Vagina (tissue), 2 donors: ENCODE measurements around the gene PPFIBP1. TPM values are rescaled to one million over a fixed set of nuclear protein-coding genes. Genes with fewer than 3 reads are reported as not detected.

Experiments used
- DNase-seq, 2 donors: peaks; one replicate each; pipeline ENCODE4 v3.0.0-alpha.2; 2017; ENCODE audit errors: extremely low spot score in 2 of 2
- H3K27ac ChIP-seq: fragments of 200-600 bp; sonication (generic); one replicate; pipeline ENCODE4 v1.5.1; 2019
- H3K27me3 ChIP-seq: fragments of 200-600 bp; sonication (generic); one replicate; pipeline ENCODE4 v1.5.1; 2019
- H3K36me3 ChIP-seq, 2 donors: fragments of 200-600 bp; sonication (generic); one replicate each; pipeline ENCODE4 v1.5.1; 2017 to 2019
- H3K4me1 ChIP-seq: fragments of 200-600 bp; sonication (generic); one replicate; pipeline ENCODE4 v1.5.1; 2019
- H3K4me3 ChIP-seq, 2 donors: fragments of 200-600 bp; sonication (generic); 1 replicate in 1 of 2; 2 replicates in 1 of 2; pipeline ENCODE4 v1.5.1; 2016 to 2019
- H3K9me3 ChIP-seq: fragments of 200-600 bp; sonication (generic); one replicate; pipeline ENCODE4 v1.5.1; 2019
- CTCF ChIP-seq, 3 experiments: fragments of 450-650 bp in 2 of 3; fragments of 200-600 bp in 1 of 3; sonication (generic) in 1 of 3; IDR thresholded peaks; one replicate each; pipeline ENCODE4 v1.5.1; 2017 to 2019; ENCODE audit warnings: antibody characterized with exemption in 3 of 3, mild to moderate bottlenecking in 2 of 3, moderate library complexity in 2 of 3
- POLR2A ChIP-seq, 2 donors: fragments of 450-650 bp; IDR thresholded peaks; one replicate each; pipeline ENCODE4 v1.6.1; 2017; ENCODE audit warnings: antibody characterized with exemption in 2 of 2, mild to moderate bottlenecking in 2 of 2, moderate library complexity in 2 of 2
- POLR2AphosphoS5 ChIP-seq, 2 donors: sonication (generic); formaldehyde crosslinking; IDR thresholded peaks; one replicate each; pipeline ENCODE4 v1.9.0; 2017; ENCODE audit warnings: antibody characterized with exemption in 2 of 2, mild to moderate bottlenecking in 2 of 2, low read depth in 1 of 2; ENCODE audit not compliant: insufficient read depth in 1 of 2
- intact Hi-C: fragments of 100-400 bp; cut with DNase I; formaldehyde crosslinking; loops from one replicate; pipeline ENCODE4 v1.15.1; 2023
- total RNA-seq: library from RNA; depleted of rRNA; stranded (reverse); fragments of >200 nt; gene quantifications from one replicate; pipeline ENCODE4 v1.2.3, GENCODE V29; 2016

Gene PPFIBP1
- total RNA-seq, 1 donor from 2014 or later, result 101 TPM

- peaks cover 96% of the 10 kb centered on the region for H3K4me1 ChIP-seq
- no peaks in the 10 kb centered on the region for H3K9me3 ChIP-seq
- H3K36me3 ChIP-seq, result no peaks in the 10 kb centered on the region
- peak overlapping the region; percentile 64 for H3K27ac ChIP-seq
- no peak for DNase-seq
- TF ChIP-seq POLR2A (IDR thresholded peaks at IDR 0.05) (no peak), CTCF (IDR thresholded peaks at IDR 0.05) (no peak), POLR2AphosphoS5 (IDR thresholded peaks at IDR 0.05; ENCODE audit: insufficient read depth in 1 of 2, low read depth in 1 of 2) (no peak)
- H3K27me3 ChIP-seq, result no peaks in the 10 kb centered on the region
- intact Hi-C loops, result no loop called here
- no peak overlapping the region for H3K4me3 ChIP-seq
Observed at GRCh38 chr12:27550653-27550975, 26.6 kb downstream of the PPFIBP1 start.

- Histone ChIP-seq H3K4me1 (peaks cover 96% of the 10 kb centered on the region), H3K27ac (peak overlapping the region; percentile 64), H3K27me3 (no peaks in the 10 kb centered on the region), H3K4me3 (no peak overlapping the region), H3K36me3 (no peaks in the 10 kb centered on the region), H3K9me3 (no peaks in the 10 kb centered on the region)
- DNase-seq, result no peak
- TF ChIP-seq CTCF (IDR thresholded peaks at IDR 0.05) (no peak), POLR2AphosphoS5 (IDR thresholded peaks at IDR 0.05; ENCODE audit: insufficient read depth in 1 of 2, low read depth in 1 of 2) (peak in 1 of 2 donors; percentile 33)
- intact Hi-C loops, result no loop called here
Observed at GRCh38 chr12:27551172-27551840, 27.3 kb downstream of the PPFIBP1 start.

GRCh38 chr12:27552235-27552634, 28.2 kb downstream of the PPFIBP1 start:
- intact Hi-C loops, result no loop called here
- Histone ChIP-seq H3K4me3 (no peak overlapping the region), H3K27ac (peak overlapping the region; percentile 64), H3K36me3 (no peaks in the 10 kb centered on the region), H3K4me1 (peaks cover 100% of the 10 kb centered on the region), H3K9me3 (no peaks in the 10 kb centered on the region), H3K27me3 (no peaks in the 10 kb centered on the region)
- DNase-seq, result no peak
- TF ChIP-seq CTCF (IDR thresholded peaks at IDR 0.05) (no peak), POLR2AphosphoS5 (IDR thresholded peaks at IDR 0.05; ENCODE audit: insufficient read depth in 1 of 2, low read depth in 1 of 2) (no peak), POLR2A (IDR thresholded peaks at IDR 0.05) (no peak)

GRCh38 chr12:27552886-27553560, 29.0 kb downstream of the PPFIBP1 start:
- Histone ChIP-seq H3K4me3 (no peak overlapping the region), H3K27ac (peak overlapping the region; percentile 77), H3K9me3 (no peaks in the 10 kb centered on the region), H3K4me1 (peaks cover 100% of the 10 kb centered on the region), H3K27me3 (no peaks in the 10 kb centered on the region), H3K36me3 (no peaks in the 10 kb centered on the region)
- DNase-seq, result no peak
- no peak for TF ChIP-seq POLR2AphosphoS5 (IDR thresholded peaks at IDR 0.05; ENCODE audit: insufficient read depth in 1 of 2, low read depth in 1 of 2)
- no peak for TF ChIP-seq POLR2A (IDR thresholded peaks at IDR 0.05)
- no peak for TF ChIP-seq CTCF (IDR thresholded peaks at IDR 0.05)
- intact Hi-C loops, result no loop called here

- Histone ChIP-seq H3K27me3 (no peaks in the 10 kb centered on the region), H3K4me3 (peak overlapping the region in 1 of 2 donors; percentile 8), H3K36me3 (no peaks in the 10 kb centered on the region), H3K27ac (peak overlapping the region; percentile 77), H3K4me1 (peaks cover 97% of the 10 kb centered on the region), H3K9me3 (no peaks in the 10 kb centered on the region)
- intact Hi-C loops, result no loop called here
- no peak for DNase-seq
- TF ChIP-seq POLR2A (IDR thresholded peaks at IDR 0.05) (no peak), POLR2AphosphoS5 (IDR thresholded peaks at IDR 0.05; ENCODE audit: insufficient read depth in 1 of 2, low read depth in 1 of 2) (no peak), CTCF (IDR thresholded peaks at IDR 0.05) (no peak)
Observed at GRCh38 chr12:27553941-27554340, 29.9 kb downstream of the PPFIBP1 start.
